SK-N-SH treated with all-trans-retinoic acid at 6 μM for 48 hours (cell line): ENCODE data around the gene ARID5B.

Experiments used
- ATAC-seq: fragments of 200-7000 bp; cut with Tn5 transposase; 3 replicates; pipeline ENCODE4 v1.9.1; 2020; ENCODE audit warnings: mild to moderate bottlenecking, moderate library complexity
- ARNTL ChIP-seq: fragments of 450-650 bp; formaldehyde crosslinking; IDR thresholded peaks from 2 replicates; pipeline ENCODE4 v1.5.0; 2020; ENCODE audit warnings: low read depth, mild to moderate bottlenecking, moderate library complexity, borderline replicate concordance
- BACH2 ChIP-seq: fragments of 250-450 bp; sonication (Bioruptor Pico); IDR thresholded peaks from 2 replicates; pipeline ENCODE4 v1.9.0; 2021; ENCODE audit warnings: mild to moderate bottlenecking, borderline replicate concordance
- CSDC2 ChIP-seq: fragments of 250-450 bp; sonication (Bioruptor Pico); IDR thresholded peaks from 2 replicates; pipeline ENCODE4 v1.5.0; 2020; ENCODE audit warnings: mild to moderate bottlenecking, moderate library complexity
- ESRRG ChIP-seq: fragments of 250-450 bp; sonication (Bioruptor Pico); IDR thresholded peaks from 2 replicates; pipeline ENCODE4 v1.6.1; 2021; ENCODE audit warnings: mild to moderate bottlenecking
- GLIS3 ChIP-seq: fragments of 250-450 bp; sonication (Bioruptor Pico); IDR thresholded peaks from 2 replicates; pipeline ENCODE4 v1.5.0; 2020; ENCODE audit warnings: mild to moderate bottlenecking, moderate library complexity
- ISL1 ChIP-seq: fragments of 250-450 bp; sonication (Bioruptor Pico); IDR thresholded peaks from 2 replicates; pipeline ENCODE4 v2.1.2; 2022; ENCODE audit warnings: mild to moderate bottlenecking, moderate library complexity
- OSR1 ChIP-seq: fragments of 250-450 bp; sonication (Bioruptor Pico); IDR thresholded peaks from 2 replicates; pipeline ENCODE4 v1.8.0; 2022; ENCODE audit warnings: moderate library complexity, mild to moderate bottlenecking, inconsistent platforms
- PATZ1 ChIP-seq: fragments of 250-450 bp; sonication (Bioruptor Pico); IDR thresholded peaks from 2 replicates; pipeline ENCODE4 v1.8.0; 2020; ENCODE audit warnings: mild to moderate bottlenecking, moderate library complexity, borderline replicate concordance
- PPARA ChIP-seq: fragments of 250-450 bp; sonication (Bioruptor Pico); IDR thresholded peaks from 2 replicates; pipeline ENCODE4 v1.5.0; 2020; ENCODE audit warnings: mild to moderate bottlenecking, borderline replicate concordance
- RARB ChIP-seq: fragments of 250-450 bp; sonication (Bioruptor Pico); IDR thresholded peaks from 2 replicates; pipeline ENCODE4 v1.8.0; 2021; ENCODE audit warnings: mild to moderate bottlenecking, moderate library complexity
- SNAI2 ChIP-seq: fragments of 250-450 bp; sonication (Bioruptor Pico); IDR thresholded peaks from 2 replicates; pipeline ENCODE4 v1.5.0; 2020; ENCODE audit warnings: mild to moderate bottlenecking, moderate library complexity
- TCF4 ChIP-seq: fragments of 250-450 bp; sonication (Bioruptor Pico); IDR thresholded peaks from 2 replicates; pipeline ENCODE4 v1.8.0; 2021; ENCODE audit warnings: mild to moderate bottlenecking, moderate library complexity, borderline replicate concordance
- TOX ChIP-seq: fragments of 250-450 bp; sonication (Bioruptor Pico); IDR thresholded peaks from 2 replicates; pipeline ENCODE4 v1.8.0; 2021; ENCODE audit warnings: mild to moderate bottlenecking, moderate library complexity, borderline replicate concordance
- ZC3H10 ChIP-seq: fragments of 250-450 bp; sonication (Bioruptor Pico); IDR thresholded peaks from 2 replicates; pipeline ENCODE4 v1.5.1; 2021; ENCODE audit warnings: mild to moderate bottlenecking, moderate library complexity
- ZFP3 ChIP-seq: fragments of 250-450 bp; sonication (Bioruptor Pico); IDR thresholded peaks from 2 replicates; pipeline ENCODE4 v1.5.0; 2020; ENCODE audit warnings: mild to moderate bottlenecking, moderate library complexity
- ZFP30 ChIP-seq: fragments of 450-650 bp; formaldehyde crosslinking; IDR thresholded peaks from 2 replicates; pipeline ENCODE4 v1.5.0; 2022; ENCODE audit warnings: mild to moderate bottlenecking, moderate library complexity
- ZNF565 ChIP-seq: fragments of 450-650 bp; formaldehyde crosslinking; conservative IDR thresholded peaks from 2 replicates; pipeline ENCODE4 v1.5.0; 2020; ENCODE audit warnings: low read depth, mild to moderate bottlenecking, moderate library complexity
- ZNF70 ChIP-seq: fragments of 450-650 bp; formaldehyde crosslinking; IDR thresholded peaks from 2 replicates; pipeline ENCODE4 v1.5.0; 2020; ENCODE audit warnings: mild to moderate bottlenecking, moderate library complexity
- ZNF8 ChIP-seq: fragments of 450-650 bp; formaldehyde crosslinking; IDR thresholded peaks from 2 replicates; pipeline ENCODE4 v1.5.0; 2020; ENCODE audit warnings: mild to moderate bottlenecking, moderate library complexity
- TF ChIP-seq, protein P1 (sequence below): fragments of 250-450 bp; sonication (Bioruptor Pico); IDR thresholded peaks from 2 replicates; pipeline ENCODE4 v1.5.1; 2020; ENCODE audit warnings: low read depth, mild to moderate bottlenecking, moderate library complexity
- TF ChIP-seq, protein P2 (sequence below): fragments of 250-450 bp; sonication (Bioruptor Pico); IDR thresholded peaks from 2 replicates; pipeline ENCODE4 v1.5.0; 2020; ENCODE audit warnings: mild to moderate bottlenecking, moderate library complexity
- TF ChIP-seq, protein P3 (sequence below): fragments of 250-450 bp; sonication (Bioruptor Pico); IDR thresholded peaks from 2 replicates; pipeline ENCODE4 v1.8.0; 2021; ENCODE audit warnings: low read depth, mild to moderate bottlenecking, moderate library complexity, borderline replicate concordance
- TF ChIP-seq, protein P4 (sequence below): fragments of 250-450 bp; sonication (Bioruptor Pico); IDR thresholded peaks from 2 replicates; pipeline ENCODE4 v1.5.1; 2021; ENCODE audit warnings: mild to moderate bottlenecking, moderate library complexity

Gene ARID5B

GRCh38 chr10:61935077-61935476 is 33.6 kb downstream of the ARID5B start:
- TF ChIP-seq PPARA (CRISPR knock-in tag) (no peak), TCF4 (CRISPR knock-in tag) (0 out of 2 replicates have a peak, but pooled peaks have one; percentile 14), ESRRG (CRISPR knock-in tag) (no peak), ZFP3 (no peak), CSDC2 (no peak), ZNF565 (CRISPR knock-in tag) (no peak), ARNTL (CRISPR knock-in tag) (no peak), TOX (no peak), PATZ1 (CRISPR knock-in tag) (no peak), RARB (no peak), SNAI2 (no peak), ZNF8 (CRISPR knock-in tag) (peak; percentile 26; the same call in 1 of the 2 replicates), GLIS3 (CRISPR knock-in tag) (no peak), ZC3H10 (CRISPR knock-in tag) (no peak), ISL1 (peak; percentile 62), BACH2 (CRISPR knock-in tag) (no peak), ZNF70 (no peak), OSR1 (CRISPR knock-in tag) (no peak), ZFP30 (no peak)
- TF ChIP-seq, protein P1, sequence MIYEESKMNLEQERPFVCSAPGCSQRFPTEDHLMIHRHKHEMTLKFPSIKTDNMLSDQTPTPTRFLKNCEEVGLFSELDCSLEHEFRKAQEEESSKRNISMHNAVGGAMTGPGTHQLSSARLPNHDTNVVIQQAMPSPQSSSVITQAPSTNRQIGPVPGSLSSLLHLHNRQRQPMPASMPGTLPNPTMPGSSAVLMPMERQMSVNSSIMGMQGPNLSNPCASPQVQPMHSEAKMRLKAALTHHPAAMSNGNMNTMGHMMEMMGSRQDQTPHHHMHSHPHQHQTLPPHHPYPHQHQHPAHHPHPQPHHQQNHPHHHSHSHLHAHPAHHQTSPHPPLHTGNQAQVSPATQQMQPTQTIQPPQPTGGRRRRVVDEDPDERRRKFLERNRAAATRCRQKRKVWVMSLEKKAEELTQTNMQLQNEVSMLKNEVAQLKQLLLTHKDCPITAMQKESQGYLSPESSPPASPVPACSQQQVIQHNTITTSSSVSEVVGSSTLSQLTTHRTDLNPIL: no peak
- TF ChIP-seq, protein P2, sequence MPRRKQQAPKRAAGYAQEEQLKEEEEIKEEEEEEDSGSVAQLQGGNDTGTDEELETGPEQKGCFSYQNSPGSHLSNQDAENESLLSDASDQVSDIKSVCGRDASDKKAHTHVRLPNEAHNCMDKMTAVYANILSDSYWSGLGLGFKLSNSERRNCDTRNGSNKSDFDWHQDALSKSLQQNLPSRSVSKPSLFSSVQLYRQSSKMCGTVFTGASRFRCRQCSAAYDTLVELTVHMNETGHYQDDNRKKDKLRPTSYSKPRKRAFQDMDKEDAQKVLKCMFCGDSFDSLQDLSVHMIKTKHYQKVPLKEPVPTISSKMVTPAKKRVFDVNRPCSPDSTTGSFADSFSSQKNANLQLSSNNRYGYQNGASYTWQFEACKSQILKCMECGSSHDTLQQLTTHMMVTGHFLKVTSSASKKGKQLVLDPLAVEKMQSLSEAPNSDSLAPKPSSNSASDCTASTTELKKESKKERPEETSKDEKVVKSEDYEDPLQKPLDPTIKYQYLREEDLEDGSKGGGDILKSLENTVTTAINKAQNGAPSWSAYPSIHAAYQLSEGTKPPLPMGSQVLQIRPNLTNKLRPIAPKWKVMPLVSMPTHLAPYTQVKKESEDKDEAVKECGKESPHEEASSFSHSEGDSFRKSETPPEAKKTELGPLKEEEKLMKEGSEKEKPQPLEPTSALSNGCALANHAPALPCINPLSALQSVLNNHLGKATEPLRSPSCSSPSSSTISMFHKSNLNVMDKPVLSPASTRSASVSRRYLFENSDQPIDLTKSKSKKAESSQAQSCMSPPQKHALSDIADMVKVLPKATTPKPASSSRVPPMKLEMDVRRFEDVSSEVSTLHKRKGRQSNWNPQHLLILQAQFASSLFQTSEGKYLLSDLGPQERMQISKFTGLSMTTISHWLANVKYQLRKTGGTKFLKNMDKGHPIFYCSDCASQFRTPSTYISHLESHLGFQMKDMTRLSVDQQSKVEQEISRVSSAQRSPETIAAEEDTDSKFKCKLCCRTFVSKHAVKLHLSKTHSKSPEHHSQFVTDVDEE: no peak
- TF ChIP-seq, protein P3, sequence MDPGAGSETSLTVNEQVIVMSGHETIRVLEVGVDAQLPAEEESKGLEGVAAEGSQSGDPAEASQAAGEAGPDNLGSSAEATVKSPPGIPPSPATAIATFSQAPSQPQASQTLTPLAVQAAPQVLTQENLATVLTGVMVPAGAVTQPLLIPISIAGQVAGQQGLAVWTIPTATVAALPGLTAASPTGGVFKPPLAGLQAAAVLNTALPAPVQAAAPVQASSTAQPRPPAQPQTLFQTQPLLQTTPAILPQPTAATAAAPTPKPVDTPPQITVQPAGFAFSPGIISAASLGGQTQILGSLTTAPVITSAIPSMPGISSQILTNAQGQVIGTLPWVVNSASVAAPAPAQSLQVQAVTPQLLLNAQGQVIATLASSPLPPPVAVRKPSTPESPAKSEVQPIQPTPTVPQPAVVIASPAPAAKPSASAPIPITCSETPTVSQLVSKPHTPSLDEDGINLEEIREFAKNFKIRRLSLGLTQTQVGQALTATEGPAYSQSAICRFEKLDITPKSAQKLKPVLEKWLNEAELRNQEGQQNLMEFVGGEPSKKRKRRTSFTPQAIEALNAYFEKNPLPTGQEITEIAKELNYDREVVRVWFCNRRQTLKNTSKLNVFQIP (CRISPR knock-in tag): no peak
- TF ChIP-seq, protein P4, sequence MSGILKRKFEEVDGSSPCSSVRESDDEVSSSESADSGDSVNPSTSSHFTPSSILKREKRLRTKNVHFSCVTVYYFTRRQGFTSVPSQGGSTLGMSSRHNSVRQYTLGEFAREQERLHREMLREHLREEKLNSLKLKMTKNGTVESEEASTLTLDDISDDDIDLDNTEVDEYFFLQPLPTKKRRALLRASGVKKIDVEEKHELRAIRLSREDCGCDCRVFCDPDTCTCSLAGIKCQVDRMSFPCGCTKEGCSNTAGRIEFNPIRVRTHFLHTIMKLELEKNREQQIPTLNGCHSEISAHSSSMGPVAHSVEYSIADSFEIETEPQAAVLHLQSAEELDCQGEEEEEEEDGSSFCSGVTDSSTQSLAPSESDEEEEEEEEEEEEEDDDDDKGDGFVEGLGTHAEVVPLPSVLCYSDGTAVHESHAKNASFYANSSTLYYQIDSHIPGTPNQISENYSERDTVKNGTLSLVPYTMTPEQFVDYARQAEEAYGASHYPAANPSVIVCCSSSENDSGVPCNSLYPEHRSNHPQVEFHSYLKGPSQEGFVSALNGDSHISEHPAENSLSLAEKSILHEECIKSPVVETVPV: no peak
- ATAC-seq: peak; percentile 41; the same call in 2 of the 3 replicates

- ATAC-seq: no peak
- no peak for TF ChIP-seq ZFP30
- no peak for TF ChIP-seq TOX
- TF ChIP-seq ISL1: no peak
- TF ChIP-seq, all 23 proteins: peak for 0
Observed at GRCh38 chr10:61936770-61937169, 35.3 kb downstream of the ARID5B start.

- peak; percentile 32; the same call in 2 of the 3 replicates for ATAC-seq
- no peak for TF ChIP-seq ZNF8 (CRISPR knock-in tag)
- no peak for TF ChIP-seq ZC3H10 (CRISPR knock-in tag)
- TF ChIP-seq CSDC2: no peak
- TF ChIP-seq, protein P2: no peak
- TF ChIP-seq TOX: no peak
- TF ChIP-seq ESRRG (CRISPR knock-in tag): no peak
- no peak for TF ChIP-seq ZFP30
- TF ChIP-seq, protein P3 (CRISPR knock-in tag): no peak
- TF ChIP-seq ZNF70: no peak
- no peak for TF ChIP-seq BACH2 (CRISPR knock-in tag)
- no peak for TF ChIP-seq ISL1
- no peak for TF ChIP-seq RARB
- TF ChIP-seq TCF4 (CRISPR knock-in tag): no peak
- TF ChIP-seq ARNTL (CRISPR knock-in tag): no peak
Observed at GRCh38 chr10:61937631-61938351, 36.3 kb downstream of the ARID5B start.
